NB4 (cell line): Measurements from ENCODE around the gene SLIT1.

Experiments used
- CTCF ChIP-seq: IDR thresholded peaks from one replicate; pipeline ENCODE4 v1.5.1; 2012; ENCODE audit warnings: low read depth, low read length
- MAX ChIP-seq: IDR thresholded peaks from 2 replicates; pipeline ENCODE4 v1.6.1; 2011; ENCODE audit warnings: low read depth, low read length

- TF ChIP-seq CTCF, result no peak
- no peak for TF ChIP-seq MAX
Measured at GRCh38 chr10:97142834-97143233, 42.9 kb downstream of the SLIT1 start.
